H9 (cell line): ENCODE results near the gene FOXA2. TPM values are rescaled to one million over a fixed set of nuclear protein-coding genes. Genes with fewer than 3 reads are reported as not detected.
A peak's percentile ranks its signal among the peaks of the same experiment; 100 is the strongest.

Experiments used
- DNase-seq: peaks from one replicate; pipeline ENCODE4 v3.0.0-alpha.2; 2017
- H2AFZ ChIP-seq: one replicate; pipeline ENCODE4 v1.6.1; 2013; ENCODE audit warnings: mild to moderate bottlenecking, low read length, control low read depth, moderate library complexity
- H2AK5ac ChIP-seq: 2 replicates; pipeline ENCODE4 v1.6.1; 2013; ENCODE audit warnings: low read length, control low read depth, mixed read lengths; ENCODE audit not compliant: insufficient read length
- H2BK120ac ChIP-seq: one replicate; pipeline ENCODE4 v1.6.1; 2013; ENCODE audit warnings: low read depth, mild to moderate bottlenecking, low read length, control low read depth, inconsistent platforms; ENCODE audit not compliant: poor library complexity, severe bottlenecking
- H2BK12ac ChIP-seq: 2 replicates; pipeline ENCODE4 v1.6.1; 2013; ENCODE audit warnings: low read length, control low read depth, mixed read lengths, low read depth; ENCODE audit not compliant: insufficient read length
- H2BK15ac ChIP-seq: 2 replicates; pipeline ENCODE4 v1.6.1; 2013; ENCODE audit warnings: low read depth, low read length, control low read depth
- H2BK20ac ChIP-seq: one replicate; pipeline ENCODE4 v1.6.1; 2013; ENCODE audit warnings: low read depth, mild to moderate bottlenecking, low read length, control low read depth, inconsistent platforms; ENCODE audit not compliant: poor library complexity, severe bottlenecking
- H2BK5ac ChIP-seq: 2 replicates; pipeline ENCODE4 v1.6.1; 2013; ENCODE audit warnings: low read length, control low read depth, mixed read lengths; ENCODE audit not compliant: insufficient read length
- H3K14ac ChIP-seq: 2 replicates; pipeline ENCODE4 v1.6.1; 2013; ENCODE audit warnings: low read length, control low read depth; ENCODE audit not compliant: insufficient read depth
- H3K18ac ChIP-seq: 2 replicates; pipeline ENCODE4 v1.6.1; 2013; ENCODE audit warnings: low read depth, mild to moderate bottlenecking, mixed read lengths, low read length, control low read depth; ENCODE audit not compliant: insufficient read length
- H3K23ac ChIP-seq: 2 replicates; pipeline ENCODE4 v1.6.1; 2013; ENCODE audit warnings: low read length, control low read depth, mixed read lengths, low read depth; ENCODE audit not compliant: insufficient read length
- H3K23me2 ChIP-seq: 2 replicates; pipeline ENCODE4 v1.6.1; 2013; ENCODE audit warnings: low read depth, mild to moderate bottlenecking, mixed read lengths, low read length, control low read depth; ENCODE audit not compliant: insufficient read length, poor library complexity, severe bottlenecking
- H3K27ac ChIP-seq: 2 replicates; pipeline ENCODE4 v1.5.1; 2013; ENCODE audit warnings: low read length, control low read depth, mixed read lengths, low read depth; ENCODE audit not compliant: insufficient read length
- H3K27me3 ChIP-seq: 2 replicates; pipeline ENCODE4 v1.6.1; 2013; ENCODE audit warnings: low read length, control low read depth, inconsistent platforms; ENCODE audit not compliant: insufficient read depth
- H3K4ac ChIP-seq: 2 replicates; pipeline ENCODE4 v1.6.1; 2013; ENCODE audit warnings: low read depth, mild to moderate bottlenecking, control low read depth, inconsistent platforms, low read length, moderate library complexity
- H3K4me1 ChIP-seq: 2 replicates; pipeline ENCODE4 v1.6.1; 2013; ENCODE audit warnings: low read length, control low read depth, inconsistent platforms; ENCODE audit not compliant: insufficient read depth
- H3K4me2 ChIP-seq: 2 replicates; pipeline ENCODE4 v1.6.1; 2013; ENCODE audit warnings: low read length, control low read depth, mixed read lengths; ENCODE audit not compliant: insufficient read length, insufficient read depth
- H3K56ac ChIP-seq: 2 replicates; pipeline ENCODE4 v1.6.1; 2013; ENCODE audit warnings: low read depth, mild to moderate bottlenecking, mixed read lengths, low read length, control low read depth; ENCODE audit not compliant: insufficient read length
- H3K79me1 ChIP-seq: 2 replicates; pipeline ENCODE4 v1.6.1; 2013; ENCODE audit warnings: low read depth, mild to moderate bottlenecking, moderate library complexity, low read length, control low read depth, inconsistent platforms; ENCODE audit not compliant: insufficient read depth, poor library complexity, severe bottlenecking
- H3K79me2 ChIP-seq: 2 replicates; pipeline ENCODE4 v1.6.1; 2013; ENCODE audit warnings: low read length, control low read depth, inconsistent platforms; ENCODE audit not compliant: insufficient read depth
- H3K9ac ChIP-seq: 2 replicates; pipeline ENCODE4 v1.6.1; 2013; ENCODE audit warnings: low read length, control low read depth, mixed read lengths; ENCODE audit not compliant: insufficient read length; ENCODE audit errors: extremely low read depth
- H3K9me3 ChIP-seq: one replicate; pipeline ENCODE4 v1.6.1; 2013; ENCODE audit warnings: low read depth, low read length, inconsistent platforms; ENCODE audit not compliant: control insufficient read depth
- H3T11ph ChIP-seq: one replicate; pipeline ENCODE4 v1.6.1; 2013; ENCODE audit warnings: mild to moderate bottlenecking, low read length, control low read depth, inconsistent platforms
- H4K20me1 ChIP-seq: one replicate; pipeline ENCODE4 v1.6.1; 2013; ENCODE audit not compliant: control insufficient read depth, insufficient read length, insufficient read depth
- H4K5ac ChIP-seq: 2 replicates; pipeline ENCODE4 v1.6.1; 2013; ENCODE audit warnings: low read depth, mild to moderate bottlenecking, mixed read lengths, low read length, control low read depth; ENCODE audit not compliant: insufficient read length
- H4K8ac ChIP-seq: replicated peaks from 2 replicates; pipeline ENCODE4 v1.6.1; 2013; ENCODE audit warnings: low read length, control low read depth, mixed read lengths, low read depth; ENCODE audit not compliant: insufficient read length
- H4K91ac ChIP-seq: 2 replicates; pipeline ENCODE4 v1.6.1; 2013; ENCODE audit warnings: low read depth, mild to moderate bottlenecking, moderate library complexity, mixed read lengths, low read length, control low read depth; ENCODE audit not compliant: insufficient read length
- H3K27ac Mint-ChIP-seq, 3 experiments: 2 replicates in 2 of 3; 3 replicates in 1 of 3; pipeline ENCODE4 v1.8.0; 2020 to 2021; ENCODE audit warnings: mixed read lengths in 3 of 3, mild to moderate bottlenecking in 1 of 3, moderate library complexity in 1 of 3
- H3K27me3 Mint-ChIP-seq: 2 replicates; pipeline ENCODE4 v1.8.0; 2021; ENCODE audit warnings: low read depth, mild to moderate bottlenecking, moderate library complexity, mixed read lengths
- H3K36me3 Mint-ChIP-seq, 3 experiments: 2 replicates in 2 of 3; 3 replicates in 1 of 3; pipeline ENCODE4 v1.8.0; 2020 to 2021; ENCODE audit warnings: low read depth in 3 of 3, mixed read lengths in 3 of 3; ENCODE audit not compliant: insufficient read depth in 1 of 3
- H3K4me1 Mint-ChIP-seq, 2 experiments: 2 replicates each; pipeline ENCODE4 v1.8.0; 2020; ENCODE audit warnings: mixed read lengths in 2 of 2
- H3K4me3 Mint-ChIP-seq, 2 experiments: 2 replicates in 1 of 2; 3 replicates in 1 of 2; pipeline ENCODE4 v1.8.0; 2020 to 2021; ENCODE audit warnings: mild to moderate bottlenecking in 2 of 2, mixed read lengths in 2 of 2, moderate library complexity in 1 of 2
- H3K9me3 Mint-ChIP-seq, 2 experiments: 2 replicates in 1 of 2; 3 replicates in 1 of 2; pipeline ENCODE4 v1.8.0; 2020; ENCODE audit warnings: mild to moderate bottlenecking in 2 of 2, mixed read lengths in 2 of 2, moderate library complexity in 1 of 2
- CTCF ChIP-seq: fragments of 200-600 bp; sonication (generic); conservative IDR thresholded peaks from 3 replicates; pipeline ENCODE4 v1.8.0; 2021; ENCODE audit warnings: antibody characterized with exemption, mild to moderate bottlenecking
- WGBS: extraction: QIAGEN DNeasy Blood & Tissue Kit; methylation state at CpG from one replicate; pipeline ENCODE4 v1.1.7; 2013; ENCODE audit warnings: missing lambda C conversion rate, low lambda C conversion rate, mixed read lengths; ENCODE audit not compliant: insufficient read length; ENCODE audit errors: extremely low coverage; 5-methylcytosine and 5-hydroxymethylcytosine counted together
- total RNA-seq: library from RNA; stranded (reverse); gene quantifications from 2 replicates; pipeline ENCODE4 v1.2.1, GENCODE V29; 2021

FOXA2 gene
- total RNA-seq, 1 experiment from 2014 or later: not detected

GRCh38 chr20:22582964-22583772 lies 1.2 kb downstream of the FOXA2 start:
- peak overlapping the region; percentile 50 for H3K4me2 ChIP-seq
- DNase-seq: peak; percentile 52
- no peak overlapping the region for H4K8ac ChIP-seq
- H3K4me3 Mint-ChIP-seq: peak overlapping the region in 1 of 2 experiments; percentile 85; a peak in 4 of 5 replicates
- H4K91ac ChIP-seq: no peak overlapping the region
- H4K5ac ChIP-seq: no peak overlapping the region
- H2BK20ac ChIP-seq: no peak overlapping the region
- H3K36me3 Mint-ChIP-seq: peaks cover 0 to 3% (median 3%) of the 10 kb centered on the region in 3 experiments; a peak in 3 of 7 replicates
- no peak overlapping the region for H2AFZ ChIP-seq
- no peak overlapping the region for H2AK5ac ChIP-seq
- H3K56ac ChIP-seq: no peak overlapping the region
- peaks cover 96% of the 10 kb centered on the region for H3K27me3 Mint-ChIP-seq
- no peak overlapping the region for H3K9ac ChIP-seq
- H2BK5ac ChIP-seq: no peak overlapping the region
- H3K27ac Mint-ChIP-seq: no peak overlapping the region; a peak in 1 of 7 replicates
- peaks cover 85% of the 10 kb centered on the region for H3K27me3 ChIP-seq
- no peak overlapping the region for H2BK12ac ChIP-seq
- no peak overlapping the region for H3K4ac ChIP-seq
- H3K18ac ChIP-seq: no peak overlapping the region
- H3K79me2 ChIP-seq: no peaks in the 10 kb centered on the region
- peaks cover 8% of the 10 kb centered on the region for H3K23me2 ChIP-seq
- H3K4me1 Mint-ChIP-seq: peaks cover 21 to 45% of the 10 kb centered on the region in 2 experiments
- no peak overlapping the region for H3T11ph ChIP-seq
- no peaks in the 10 kb centered on the region for H4K20me1 ChIP-seq
- H3K14ac ChIP-seq: no peak overlapping the region; the same call in 1 of the 2 replicates
- no peak for TF ChIP-seq CTCF
- no peaks in the 10 kb centered on the region for H3K9me3 ChIP-seq
- no peaks in the 10 kb centered on the region for H3K4me1 ChIP-seq
- no CpG with 5 or more reads among the region's 66 CpGs for WGBS
- H2BK15ac ChIP-seq: no peak overlapping the region; the same call in 1 of the 2 replicates
- no peak overlapping the region for H3K23ac ChIP-seq
- peaks cover 0 to 26% of the 10 kb centered on the region in 2 experiments; a peak in 3 of 5 replicates for H3K9me3 Mint-ChIP-seq
- H3K79me1 ChIP-seq: no peaks in the 10 kb centered on the region
- no peak overlapping the region for H3K27ac ChIP-seq
- H2BK120ac ChIP-seq: no peak overlapping the region
